DOHH2 (cell line): ENCODE results near the gene CTAGE8.
"Not testable (repeated sequence)": the region's sequence is repeated elsewhere in the genome, so short reads cannot be mapped to it uniquely, and the experiment has no call there.

ENCODE experiments used
- H3F3A ChIP-seq: fragments of 200-600 bp; sonication (generic), shearing (Covaris generic); 2 replicates; pipeline ENCODE4 v1.6.0; 2016; ENCODE audit warnings: antibody characterized with exemption, mild to moderate bottlenecking; ENCODE audit not compliant: control insufficient read depth, insufficient read depth
- H3K27ac ChIP-seq: fragments of 200-600 bp; sonication (generic); 2 replicates; pipeline ENCODE4 v1.5.1; 2014; ENCODE audit warnings: low read depth, mild to moderate bottlenecking, low read length, moderate library complexity
- H3K27me3 ChIP-seq: fragments of 200-600 bp; sonication (generic); 2 replicates; pipeline ENCODE4 v1.6.1; 2014; ENCODE audit warnings: mild to moderate bottlenecking, low read length, mixed read lengths; ENCODE audit not compliant: control insufficient read depth
- H3K36me3 ChIP-seq: fragments of 200-600 bp; sonication (generic); 2 replicates; pipeline ENCODE4 v1.6.1; 2014; ENCODE audit warnings: mild to moderate bottlenecking, low read length, moderate library complexity, mixed read lengths; ENCODE audit not compliant: control insufficient read depth
- H3K4me1 ChIP-seq: fragments of 200-600 bp; sonication (generic); 2 replicates; pipeline ENCODE4 v1.6.1; 2014; ENCODE audit warnings: mild to moderate bottlenecking, low read length, mixed read lengths; ENCODE audit not compliant: control insufficient read depth
- H3K4me2 ChIP-seq: fragments of 200-600 bp; sonication (generic); 2 replicates; pipeline ENCODE4 v1.6.0; 2014; ENCODE audit warnings: mild to moderate bottlenecking, low read length, moderate library complexity
- H3K4me3 ChIP-seq: fragments of 200-600 bp; sonication (generic); 2 replicates; pipeline ENCODE4 v1.5.1; 2014; ENCODE audit warnings: mild to moderate bottlenecking, low read length, mixed read lengths
- H3K79me2 ChIP-seq: fragments of 200-600 bp; sonication (generic); 2 replicates; pipeline ENCODE4 v1.6.1; 2014; ENCODE audit warnings: mild to moderate bottlenecking, low read length, mixed read lengths; ENCODE audit not compliant: control insufficient read depth
- H3K9me2 ChIP-seq: fragments of 200-600 bp; sonication (generic); replicated peaks from 2 replicates; pipeline ENCODE4 v1.6.1; 2014; ENCODE audit warnings: mild to moderate bottlenecking, low read length, mixed read lengths; ENCODE audit not compliant: control insufficient read depth
- H3K9me3 ChIP-seq: fragments of 200-600 bp; sonication (generic); 2 replicates; pipeline ENCODE4 v1.6.1; 2014; ENCODE audit warnings: antibody characterized with exemption, low read length, mixed read lengths; ENCODE audit not compliant: control insufficient read depth, insufficient read depth
- H4K20me1 ChIP-seq: fragments of 200-600 bp; sonication (generic); 2 replicates; pipeline ENCODE4 v1.6.0; 2014; ENCODE audit warnings: low read depth, mild to moderate bottlenecking, antibody characterized with exemption, low read length, moderate library complexity; ENCODE audit not compliant: control insufficient read depth, insufficient read depth

Gene CTAGE8

DNA sequence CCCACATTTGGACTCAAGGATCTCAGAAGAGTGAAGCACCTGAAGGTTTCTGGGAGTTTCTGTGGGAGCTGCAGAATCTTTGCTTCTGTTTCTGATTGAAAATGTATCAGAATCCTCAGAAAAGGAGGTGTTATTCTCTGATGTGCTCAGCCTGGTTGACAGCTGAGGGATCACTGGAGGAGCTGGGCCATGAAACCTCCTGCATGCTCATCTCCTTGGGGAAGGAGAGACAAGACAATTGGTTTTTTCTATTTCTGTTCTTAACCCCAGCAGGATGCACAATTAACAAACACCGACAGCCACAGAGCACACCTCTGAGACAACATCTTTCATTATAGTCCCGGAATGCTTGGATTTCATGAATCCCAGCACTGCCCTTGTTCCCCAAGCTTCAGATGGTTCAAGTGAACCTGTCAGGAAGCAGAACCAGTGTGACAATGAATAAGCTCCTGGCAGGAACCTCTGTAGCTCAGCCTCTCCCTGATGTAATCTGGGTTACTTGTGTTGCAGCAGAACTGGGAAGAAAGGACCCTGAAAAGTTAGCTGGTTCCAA lies 30.5 kb downstream of the CTAGE8 start:
- not testable (repeated sequence) for H4K20me1 ChIP-seq, H3K27ac ChIP-seq, H3K9me2 ChIP-seq, H3K9me3 ChIP-seq, H3K79me2 ChIP-seq, H3K4me3 ChIP-seq, H3K4me1 ChIP-seq, H3K4me2 ChIP-seq, H3F3A ChIP-seq, H3K27me3 ChIP-seq, H3K36me3 ChIP-seq

DNA sequence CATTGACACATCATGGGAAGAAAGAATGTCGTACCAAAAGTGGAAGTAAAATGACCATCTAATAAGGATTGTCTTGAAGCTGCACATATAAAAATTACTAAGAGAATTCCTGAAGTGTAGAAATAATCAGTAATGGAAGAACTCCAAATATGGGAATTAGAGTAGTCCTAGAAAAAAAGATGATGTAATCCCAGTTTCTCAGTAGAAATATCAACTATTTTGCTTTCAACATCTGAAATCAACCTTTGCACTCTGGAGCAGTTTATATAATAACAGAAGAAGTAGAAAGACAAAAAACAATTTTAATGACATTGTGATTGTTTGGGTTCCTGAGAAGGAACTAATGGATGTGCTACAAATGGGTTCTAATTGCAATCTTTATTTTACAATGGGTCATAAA lies 36.0 kb downstream of the CTAGE8 start:
- not testable (repeated sequence) for H3K4me3 ChIP-seq, H3K27me3 ChIP-seq, H3K27ac ChIP-seq, H3K9me3 ChIP-seq, H3K4me1 ChIP-seq, H3K9me2 ChIP-seq, H3K4me2 ChIP-seq, H3K79me2 ChIP-seq, H3F3A ChIP-seq, H4K20me1 ChIP-seq, H3K36me3 ChIP-seq

DNA sequence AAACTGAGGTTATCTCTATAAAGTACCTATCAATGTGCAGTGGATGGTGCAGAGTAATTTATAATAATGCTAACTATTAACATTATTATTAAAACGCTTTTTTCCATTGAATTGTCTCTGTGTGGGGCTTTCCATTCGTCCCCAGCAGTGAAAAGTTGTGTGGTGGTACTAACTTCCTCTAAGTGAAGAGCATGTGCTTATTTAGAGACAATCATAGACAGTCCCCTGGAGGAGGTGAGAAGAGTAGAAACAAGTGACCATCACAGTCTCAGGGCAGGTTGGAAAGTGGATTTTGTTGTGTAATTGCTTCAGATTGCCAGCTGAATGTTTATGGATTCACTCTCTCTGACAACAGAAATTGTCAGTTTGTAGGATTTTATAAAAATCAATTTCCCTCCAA lies 38.1 kb downstream of the CTAGE8 start:
- H3K4me3 ChIP-seq, H3K4me2 ChIP-seq, H3F3A ChIP-seq, H3K9me3 ChIP-seq, H3K27ac ChIP-seq, H3K4me1 ChIP-seq, H3K36me3 ChIP-seq, H3K27me3 ChIP-seq, H4K20me1 ChIP-seq, H3K79me2 ChIP-seq, H3K9me2 ChIP-seq: not testable (repeated sequence)

DNA sequence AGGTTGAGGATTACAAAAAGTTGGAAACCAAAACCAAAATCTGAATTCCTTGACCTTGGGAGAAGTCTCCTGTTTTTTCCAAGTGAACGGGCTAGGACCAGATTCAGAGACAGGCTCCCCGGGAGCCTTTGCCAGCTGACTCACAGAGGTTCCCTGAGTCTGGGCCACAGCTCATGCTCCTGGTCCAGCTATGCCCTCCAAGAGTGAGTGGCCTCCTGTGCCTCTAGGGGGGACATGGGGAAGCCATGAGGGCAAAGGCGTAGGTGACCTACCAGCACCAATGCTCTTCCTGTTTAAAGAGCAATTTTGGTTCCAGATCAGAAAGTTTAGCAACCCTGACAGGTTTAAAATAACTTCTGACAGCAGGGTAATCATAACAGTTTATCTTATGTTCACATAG lies 40.3 kb downstream of the CTAGE8 start:
- H3K4me1 ChIP-seq, H3K4me2 ChIP-seq, H3K36me3 ChIP-seq, H3K9me3 ChIP-seq, H4K20me1 ChIP-seq, H3K4me3 ChIP-seq, H3K27ac ChIP-seq, H3K9me2 ChIP-seq, H3K27me3 ChIP-seq, H3F3A ChIP-seq, H3K79me2 ChIP-seq: not testable (repeated sequence)

DNA sequence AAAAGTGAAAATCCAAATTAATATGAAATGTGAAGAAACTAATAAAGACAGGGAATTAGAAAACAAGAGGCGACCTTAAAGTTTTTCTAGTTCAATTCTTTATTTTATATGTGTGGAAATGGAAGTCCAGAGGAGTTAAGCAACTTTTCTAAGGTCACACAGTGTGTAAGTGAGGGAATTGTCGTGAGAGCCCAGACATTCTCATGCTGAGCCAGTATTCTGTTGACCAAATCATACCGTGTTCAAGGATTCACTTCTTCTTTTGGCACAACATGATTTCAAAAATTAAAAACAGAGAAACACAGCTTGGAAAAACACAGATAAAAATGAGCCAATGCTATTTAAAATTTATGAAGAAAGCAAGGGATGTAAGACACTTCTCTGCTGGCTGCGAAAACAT lies 42.2 kb downstream of the CTAGE8 start:
- H3K4me1 ChIP-seq, H3K36me3 ChIP-seq, H3K9me2 ChIP-seq, H3F3A ChIP-seq, H3K27me3 ChIP-seq, H3K9me3 ChIP-seq, H3K27ac ChIP-seq, H3K4me3 ChIP-seq, H4K20me1 ChIP-seq, H3K79me2 ChIP-seq, H3K4me2 ChIP-seq: not testable (repeated sequence)

DNA sequence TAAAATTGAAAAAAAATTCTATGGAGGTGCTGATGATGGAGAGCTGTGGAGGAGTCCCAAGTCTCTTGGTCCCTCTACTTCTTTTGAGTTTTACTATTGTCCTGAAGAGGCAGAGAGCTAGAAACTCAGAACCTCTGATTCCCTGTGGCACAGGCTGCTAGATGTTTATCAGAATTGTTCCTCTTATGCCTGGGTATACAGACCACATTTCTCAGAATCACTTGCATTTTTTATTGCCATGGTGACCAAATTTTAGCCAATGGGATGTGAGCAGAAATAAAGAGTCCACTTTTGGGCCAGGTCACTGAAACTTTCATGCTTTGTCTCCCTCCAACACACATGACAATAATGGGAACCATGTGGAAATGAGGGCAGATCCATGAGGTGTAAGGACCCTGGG lies 45.4 kb downstream of the CTAGE8 start:
- H3K27me3 ChIP-seq, H3K9me3 ChIP-seq, H3K79me2 ChIP-seq, H3K27ac ChIP-seq, H3K4me2 ChIP-seq, H3F3A ChIP-seq, H3K4me3 ChIP-seq, H3K9me2 ChIP-seq, H4K20me1 ChIP-seq, H3K4me1 ChIP-seq, H3K36me3 ChIP-seq: not testable (repeated sequence)

DNA sequence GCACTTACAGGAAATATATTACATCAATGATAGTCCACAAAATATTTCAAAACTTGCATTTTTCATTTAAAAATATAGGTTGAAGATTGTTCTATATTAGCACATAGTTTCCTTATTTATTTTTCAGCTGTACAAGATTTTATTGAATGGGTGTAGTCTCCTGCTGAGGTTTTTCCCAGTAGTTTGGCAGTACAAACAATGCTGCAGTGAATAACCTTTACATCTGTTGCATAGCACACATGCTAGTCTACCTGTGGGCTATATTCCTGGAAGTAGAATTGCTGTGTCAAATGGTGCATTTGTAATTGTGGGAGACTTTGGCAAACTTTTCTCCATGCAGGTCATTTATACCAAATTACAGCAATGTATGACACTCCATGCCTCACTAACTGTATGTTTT lies 48.6 kb downstream of the CTAGE8 start:
- not testable (repeated sequence) for H3K9me3 ChIP-seq, H3K4me3 ChIP-seq, H3K9me2 ChIP-seq, H3K79me2 ChIP-seq, H3K27ac ChIP-seq, H3F3A ChIP-seq, H4K20me1 ChIP-seq, H3K27me3 ChIP-seq, H3K4me2 ChIP-seq, H3K4me1 ChIP-seq, H3K36me3 ChIP-seq

DNA sequence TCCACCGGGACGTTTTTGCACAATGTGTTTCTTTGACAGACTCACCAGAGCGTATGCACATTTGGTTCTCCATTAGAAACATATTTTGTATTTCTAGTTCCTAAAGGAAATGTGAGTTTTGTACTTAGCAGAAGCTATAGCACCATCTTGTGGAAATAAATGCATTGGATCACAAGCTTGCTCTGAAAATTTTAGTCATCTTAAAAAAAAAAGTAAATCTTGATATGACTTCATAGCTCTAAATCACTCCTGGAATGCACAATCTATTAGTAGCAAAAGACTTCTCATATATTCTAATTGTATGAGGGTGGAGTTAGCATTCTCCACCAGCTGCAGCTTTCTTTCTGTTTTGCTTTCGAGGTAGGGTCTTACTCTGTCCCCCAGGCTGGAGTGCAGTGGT lies 49.9 kb downstream of the CTAGE8 start:
- H4K20me1 ChIP-seq, H3K79me2 ChIP-seq, H3K4me3 ChIP-seq, H3K9me3 ChIP-seq, H3F3A ChIP-seq, H3K4me2 ChIP-seq, H3K4me1 ChIP-seq, H3K9me2 ChIP-seq, H3K27me3 ChIP-seq, H3K27ac ChIP-seq, H3K36me3 ChIP-seq: not testable (repeated sequence)

DNA sequence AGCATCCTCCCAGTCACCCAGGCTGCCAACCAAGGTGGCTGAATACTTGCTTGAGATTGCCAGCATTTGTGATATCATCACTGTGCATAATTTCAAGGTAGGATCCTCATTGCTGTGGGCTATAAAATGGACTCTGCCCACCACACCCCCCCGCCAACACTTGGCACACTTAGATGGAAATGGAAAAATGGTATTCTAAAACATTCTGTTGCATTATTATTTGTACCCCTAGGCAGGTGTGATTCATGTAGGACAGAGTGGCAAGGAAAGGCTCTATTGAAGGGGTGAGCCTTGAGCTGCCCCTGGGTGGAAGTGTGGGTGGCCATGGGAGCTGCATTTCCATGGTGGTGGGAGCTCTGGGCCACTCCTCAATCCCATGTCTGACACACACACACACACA lies 50.5 kb downstream of the CTAGE8 start:
- not testable (repeated sequence) for H3K4me2 ChIP-seq, H3K4me1 ChIP-seq, H3K27me3 ChIP-seq, H3K9me3 ChIP-seq, H3F3A ChIP-seq, H3K79me2 ChIP-seq, H3K36me3 ChIP-seq, H4K20me1 ChIP-seq, H3K9me2 ChIP-seq, H3K4me3 ChIP-seq, H3K27ac ChIP-seq
